ENCODE measurements around the gene CD109. TPM values are rescaled to one million over a fixed set of nuclear protein-coding genes. Genes with fewer than 3 reads are reported as not detected.

CD109 gene
- total and polyA plus RNA-seq, 2 of the 8 experiments (the other 6 are each of a cell fraction or from before 2014, with no cell fraction given) = 1.4 to 5.3 TPM

DNA sequence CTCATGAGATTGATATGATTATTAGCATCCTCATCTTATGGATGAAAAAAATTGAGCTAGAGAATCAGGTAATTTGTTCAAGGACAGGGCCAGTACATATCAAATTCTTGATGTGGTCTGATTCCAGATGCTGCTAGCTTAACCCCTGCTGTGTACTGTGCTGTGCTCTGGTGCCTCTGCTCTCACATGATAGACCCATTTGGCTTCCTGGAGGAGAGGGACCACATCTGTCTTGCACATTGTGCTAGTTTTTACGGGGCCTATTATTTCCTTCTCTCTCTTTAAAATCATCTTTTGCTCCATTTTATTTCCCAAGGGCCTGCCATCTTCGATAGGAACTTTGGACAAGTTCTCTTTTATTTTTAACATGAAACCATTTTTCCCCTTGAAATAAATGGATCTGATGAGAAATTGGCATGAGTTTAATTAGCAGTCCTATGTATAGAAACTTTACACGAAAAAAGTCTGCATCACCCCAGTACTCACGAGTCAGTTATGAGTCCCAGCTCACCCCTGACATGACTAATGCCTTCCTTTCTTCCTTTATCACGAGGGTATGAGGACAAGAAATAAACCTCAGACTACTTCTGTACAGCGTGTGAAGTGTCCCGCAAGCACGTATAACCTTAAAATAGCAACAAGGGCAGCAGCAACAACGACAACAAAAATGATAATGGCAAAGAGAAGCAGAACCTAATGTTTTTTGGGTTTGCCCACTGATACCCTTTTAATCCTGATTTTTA, 26.5 kb downstream of the CD109 start:
- Histone ChIP-seq H3K56ac (replicated peaks; ENCODE audit: insufficient read length, low read depth, low read length) (no peak overlapping the region), H2BK5ac (ENCODE audit: low read depth, low read length) (no peak overlapping the region), H4K5ac (ENCODE audit: insufficient read length, low read depth, low read length) (no peak overlapping the region), H3K79me1 (ENCODE audit: low read depth, low read length) (no peaks in the 10 kb centered on the region), H3K4me2 (ENCODE audit: insufficient read depth in 1 of 2, low read depth in 2 of 2, low read length in 2 of 2) (no peak overlapping the region), H2BK12ac (ENCODE audit: low read depth, low read length) (no peak overlapping the region), H2BK15ac (ENCODE audit: low read length) (no peak overlapping the region), H3K9me3 (ENCODE audit: insufficient read depth in 2 of 2, low read depth in 1 of 2, low read length in 1 of 2) (no peaks in the 10 kb centered on the region), H4K91ac (replicated peaks; ENCODE audit: insufficient read length, low read length) (no peak overlapping the region), H3K18ac (ENCODE audit: extremely low read depth, low read length) (no peak overlapping the region), H2BK20ac (ENCODE audit: low read length) (no peak overlapping the region), H4K20me1 (replicated peaks in 1 of 2; ENCODE audit: control insufficient read depth in 1 of 2, insufficient read depth in 2 of 2, low read length in 2 of 2) (no peaks in the 10 kb centered on the region), H3K4ac (replicated peaks; ENCODE audit: insufficient read length, low read depth, low read length) (no peak overlapping the region), H3K23me2 (ENCODE audit: low read depth, low read length) (no peaks in the 10 kb centered on the region), H3K9ac (replicated peaks in 1 of 4; ENCODE audit: extremely low read depth in 1 of 4, low read depth in 3 of 4, low read length in 3 of 4) (no peak overlapping the region), H3K4me1 (replicated peaks in 1 of 4; ENCODE audit: control insufficient read depth in 3 of 4, insufficient read depth in 4 of 4, low read length in 3 of 4) (no peaks in the 10 kb centered on the region), H2AK5ac (ENCODE audit: low read depth, low read length) (no peak overlapping the region), H3K23ac (ENCODE audit: insufficient read length) (no peak overlapping the region), H3K36me3 (ENCODE audit: control insufficient read depth in 2 of 4, insufficient read depth in 4 of 4, low read length in 3 of 4) (no peaks in the 10 kb centered on the region), H2AFZ (ENCODE audit: low read length) (no peak overlapping the region), H2BK120ac (replicated peaks; ENCODE audit: low read depth, low read length) (no peak overlapping the region), H3K27ac (ENCODE audit: low read depth, low read length) (no peak overlapping the region), H3K4me3 (ENCODE audit: extremely low read depth in 1 of 4, insufficient read depth in 2 of 4, low read depth in 3 of 4, low read length in 4 of 4) (no peak overlapping the region), H4K8ac (ENCODE audit: extremely low read depth, insufficient read depth, low read length) (no peak overlapping the region), H3K14ac (ENCODE audit: insufficient read length) (no peak overlapping the region), H3K27me3 (replicated peaks in 1 of 4; ENCODE audit: control insufficient read depth in 3 of 4, extremely low read depth in 1 of 4, insufficient read depth in 3 of 4, low read length in 3 of 4) (no peaks in the 10 kb centered on the region), H3K79me2 (ENCODE audit: control insufficient read depth in 1 of 2, insufficient read depth in 2 of 2, low read length in 2 of 2) (no peaks in the 10 kb centered on the region)
- CTCF ChIA-PET (ENCODE audit: partially characterized antibody) = interaction anchor here (1.0 to 4.1 kb wide), 5 partner anchors 8 to 1487 kb away, joined by 3 to 21 read pairs (median 5); no protein-coding TSS in a partner anchor
- POLR2A ChIA-PET (ENCODE audit: partially characterized antibody) = no interaction called here
- no peak for TF ChIP-seq RNF2 (IDR thresholded peaks at IDR 0.05; ENCODE audit: borderline replicate concordance, low read depth, low read length, missing control alignments, poor library complexity, severe bottlenecking)
- TF ChIP-seq POLR2A (IDR thresholded peaks at IDR 0.05; ENCODE audit: control extremely low read depth in 1 of 2, low read depth in 2 of 2, low read length in 2 of 2) = no peak
- WGBS, 2 experiments (ENCODE audit: extremely low coverage in 1 of 2, insufficient coverage in 1 of 2, insufficient read length in 1 of 2, insufficient replicate concordance in 2 of 2, low coverage in 1 of 2, low lambda C conversion rate in 2 of 2, missing lambda C conversion rate in 1 of 2) = 82% methylated on average over 9 of the region's 9 CpGs; no CpG with 5 or more reads in 1 of the 2 experiments
- FAIRE-seq = peak; percentile 28
- DNase-seq (ENCODE audit: low read depth in 1 of 2, low spot score in 2 of 2) = no peak

Measured in H1 (cell line).